ENCODE data around the gene SLC7A7. TPM values are rescaled to one million over a fixed set of nuclear protein-coding genes. Genes with fewer than 3 reads are reported as not detected.
A peak's percentile ranks its signal among the peaks of the same experiment; 100 is the strongest.

Gene SLC7A7
- total RNA-seq, 1 donor from 2014 or later: 33.7 TPM

DNA sequence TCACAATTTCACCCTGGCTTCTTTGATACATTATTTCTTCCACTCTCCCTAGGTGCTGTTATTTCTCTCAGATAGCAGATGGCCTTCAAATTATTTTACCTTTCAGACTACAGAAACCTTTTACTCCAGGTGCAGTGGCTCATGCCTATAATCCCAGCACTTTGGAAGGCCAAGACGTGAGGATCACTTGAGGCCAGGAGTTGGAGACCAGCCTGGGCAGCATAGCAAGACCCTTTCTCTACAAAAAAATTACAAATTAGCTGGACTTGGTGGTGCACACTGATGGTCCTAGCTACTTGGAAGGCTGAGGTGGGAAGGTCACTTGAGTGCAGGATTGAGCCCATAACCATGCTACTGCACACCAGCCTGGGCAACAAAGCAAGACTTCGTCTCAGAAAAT, 23.1 kb downstream of the SLC7A7 start:
- ChIA-PET POLR2A (interaction anchor here (0.6 to 4.9 kb wide), 7 partner anchors 12 to 92 kb away, joined by 4 to 55 read pairs (median 37); partner anchors contain the start of gene OXA1L), CTCF (interaction anchor here (0.8 to 2.6 kb wide), 2 partner anchors 31 to 62 kb away, joined by 4 to 16 read pairs; no protein-coding TSS in a partner anchor)
- intact Hi-C loops (cut with micrococcal nuclease): no loop called here
- TF ChIP-seq, protein P1, sequence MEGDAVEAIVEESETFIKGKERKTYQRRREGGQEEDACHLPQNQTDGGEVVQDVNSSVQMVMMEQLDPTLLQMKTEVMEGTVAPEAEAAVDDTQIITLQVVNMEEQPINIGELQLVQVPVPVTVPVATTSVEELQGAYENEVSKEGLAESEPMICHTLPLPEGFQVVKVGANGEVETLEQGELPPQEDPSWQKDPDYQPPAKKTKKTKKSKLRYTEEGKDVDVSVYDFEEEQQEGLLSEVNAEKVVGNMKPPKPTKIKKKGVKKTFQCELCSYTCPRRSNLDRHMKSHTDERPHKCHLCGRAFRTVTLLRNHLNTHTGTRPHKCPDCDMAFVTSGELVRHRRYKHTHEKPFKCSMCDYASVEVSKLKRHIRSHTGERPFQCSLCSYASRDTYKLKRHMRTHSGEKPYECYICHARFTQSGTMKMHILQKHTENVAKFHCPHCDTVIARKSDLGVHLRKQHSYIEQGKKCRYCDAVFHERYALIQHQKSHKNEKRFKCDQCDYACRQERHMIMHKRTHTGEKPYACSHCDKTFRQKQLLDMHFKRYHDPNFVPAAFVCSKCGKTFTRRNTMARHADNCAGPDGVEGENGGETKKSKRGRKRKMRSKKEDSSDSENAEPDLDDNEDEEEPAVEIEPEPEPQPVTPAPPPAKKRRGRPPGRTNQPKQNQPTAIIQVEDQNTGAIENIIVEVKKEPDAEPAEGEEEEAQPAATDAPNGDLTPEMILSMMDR (IDR thresholded peaks at IDR 0.05): no peak
- Mint-ChIP-seq H3K4me1 (peaks cover 74% of the 10 kb centered on the region), H3K36me3 (ENCODE audit: low read depth) (no peaks in the 10 kb centered on the region), H3K27ac (peak overlapping the region; percentile 91), H3K9me3 (no peaks in the 10 kb centered on the region), H3K27me3 (no peaks in the 10 kb centered on the region), H3K4me3 (no peak overlapping the region)
- ATAC-seq (ENCODE audit: low read depth) (no peak), DNase-seq (no peak)

DNA sequence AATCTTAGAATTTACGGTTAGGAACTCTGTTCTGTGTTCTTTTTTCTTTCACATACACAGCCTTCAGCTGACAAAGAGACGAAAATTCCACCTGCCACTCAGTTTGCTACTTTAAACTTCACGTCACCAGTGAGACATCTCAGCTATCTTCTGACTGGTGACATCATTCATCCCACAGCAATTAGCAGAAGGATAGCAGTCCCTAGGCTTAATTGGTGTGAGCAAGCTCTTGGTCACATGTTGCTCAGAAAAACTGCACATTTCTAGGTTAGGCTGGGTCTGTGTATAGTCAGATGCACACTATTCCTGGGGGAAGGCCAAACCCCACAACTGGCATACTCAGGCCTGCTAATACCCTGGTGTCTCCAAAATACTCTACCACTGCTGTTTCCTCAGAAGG, 23.9 kb downstream of the SLC7A7 start:
- Mint-ChIP-seq H3K4me1 (peaks cover 70% of the 10 kb centered on the region), H3K27me3 (no peaks in the 10 kb centered on the region), H3K36me3 (ENCODE audit: low read depth) (no peaks in the 10 kb centered on the region), H3K4me3 (peak overlapping the region; percentile 28), H3K9me3 (no peaks in the 10 kb centered on the region), H3K27ac (peak overlapping the region; percentile 91)
- CTCF ChIA-PET: interaction anchor here (0.8 to 2.6 kb wide), 5 partner anchors 11 to 63 kb away, joined by 3 to 16 read pairs (median 3); no protein-coding TSS in a partner anchor
- POLR2A ChIA-PET: interaction anchor here (0.7 to 4.9 kb wide), 11 partner anchors 13 to 330 kb away, joined by 3 to 55 read pairs (median 9); partner anchors contain the start of genes MMP14 and OXA1L
- TF ChIP-seq, protein P1 (IDR thresholded peaks at IDR 0.05): no peak
- DNase-seq: no peak
- ATAC-seq (ENCODE audit: low read depth): no peak
- intact Hi-C loops (cut with micrococcal nuclease): no loop called here

DNA sequence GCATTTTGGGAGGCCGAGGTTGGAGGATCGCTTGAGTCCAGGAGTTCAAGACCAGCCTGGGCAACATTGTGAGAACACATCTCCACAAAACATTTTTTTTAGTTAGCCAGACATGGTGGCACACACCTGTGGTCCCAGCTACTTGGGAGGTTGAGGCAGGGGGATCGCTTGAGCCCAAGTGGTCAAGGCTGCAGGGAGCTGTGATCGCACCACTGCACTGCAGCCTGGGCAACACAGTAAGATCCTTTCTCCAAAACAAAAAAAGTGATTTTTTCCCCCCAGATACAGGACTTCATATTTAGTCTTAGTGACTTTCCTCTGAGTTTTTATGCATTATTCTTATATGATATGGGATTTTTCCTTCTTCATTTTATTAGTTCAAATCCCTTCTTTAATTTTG, 28.6 kb downstream of the SLC7A7 start:
- Mint-ChIP-seq H3K4me1 (peaks cover 35% of the 10 kb centered on the region), H3K27me3 (no peaks in the 10 kb centered on the region), H3K4me3 (no peak overlapping the region), H3K27ac (no peak overlapping the region), H3K36me3 (ENCODE audit: low read depth) (no peaks in the 10 kb centered on the region), H3K9me3 (no peaks in the 10 kb centered on the region)
- intact Hi-C loops (cut with micrococcal nuclease): no loop called here
- ChIA-PET CTCF (no interaction called here), POLR2A (interaction anchor here (1.0 to 1.3 kb wide), 2 partner anchors 20 to 102 kb away, joined by 5 read pairs; partner anchors contain the start of gene OXA1L)
- no peak for ATAC-seq (ENCODE audit: low read depth)
- DNase-seq: no peak
- TF ChIP-seq, protein P1 (IDR thresholded peaks at IDR 0.05): no peak

DNA sequence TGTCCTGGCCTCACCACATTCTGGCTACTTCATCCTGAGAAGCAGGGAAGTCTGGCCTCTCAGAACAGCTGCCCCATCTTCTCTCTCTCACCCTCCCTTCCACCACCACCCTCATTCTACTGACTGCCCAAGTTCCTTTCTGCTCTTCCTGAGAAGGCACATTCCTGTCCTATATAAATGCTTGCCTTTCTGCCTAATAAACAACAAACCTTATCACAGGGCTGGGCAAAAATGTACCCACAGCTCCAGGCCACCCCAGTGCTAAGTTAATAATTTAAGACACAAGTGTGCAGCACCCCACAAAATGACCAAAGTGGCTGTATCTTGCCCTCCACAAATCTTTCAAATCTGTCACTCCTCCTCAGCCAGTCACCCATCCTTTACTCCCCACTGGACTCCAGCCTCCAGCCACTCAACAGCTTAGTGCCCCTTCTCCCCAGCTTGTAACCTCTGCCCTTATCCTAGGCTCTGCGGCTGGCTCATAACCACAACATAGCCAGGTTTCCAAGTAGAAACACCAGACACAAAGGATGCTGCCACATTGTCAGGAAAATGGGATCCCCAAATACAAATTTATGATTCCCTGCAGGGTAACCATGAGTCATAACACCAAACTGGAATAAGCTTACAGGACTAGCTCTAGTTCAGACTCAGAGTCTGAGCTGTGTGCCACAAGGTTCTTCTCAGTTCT, 33.8 kb downstream of the SLC7A7 start:
- POLR2A ChIA-PET: interaction anchor here (0.6 to 1.4 kb wide), 5 partner anchors 8 to 30 kb away, joined by 3 to 4 read pairs (median 3); partner anchors contain the start of gene OXA1L
- H3K27ac Mint-ChIP-seq: peak overlapping the region; percentile 76
- DNase-seq (no peak), ATAC-seq (ENCODE audit: low read depth) (no peak)
- peaks cover 15% of the 10 kb centered on the region for H3K4me1 Mint-ChIP-seq
- H3K36me3 Mint-ChIP-seq (ENCODE audit: low read depth): peaks cover 27% of the 10 kb centered on the region
- TF ChIP-seq, protein P1 (IDR thresholded peaks at IDR 0.05): no peak
- CTCF ChIA-PET: interaction anchor here (0.8 to 2.1 kb wide), 4 partner anchors 9 to 74 kb away, joined by 3 to 5 read pairs (median 4); no protein-coding TSS in a partner anchor
- H3K4me3 Mint-ChIP-seq: no peak overlapping the region
- intact Hi-C loops (cut with micrococcal nuclease): no loop called here
- H3K9me3 Mint-ChIP-seq: no peaks in the 10 kb centered on the region
- no peaks in the 10 kb centered on the region for H3K27me3 Mint-ChIP-seq

DNA sequence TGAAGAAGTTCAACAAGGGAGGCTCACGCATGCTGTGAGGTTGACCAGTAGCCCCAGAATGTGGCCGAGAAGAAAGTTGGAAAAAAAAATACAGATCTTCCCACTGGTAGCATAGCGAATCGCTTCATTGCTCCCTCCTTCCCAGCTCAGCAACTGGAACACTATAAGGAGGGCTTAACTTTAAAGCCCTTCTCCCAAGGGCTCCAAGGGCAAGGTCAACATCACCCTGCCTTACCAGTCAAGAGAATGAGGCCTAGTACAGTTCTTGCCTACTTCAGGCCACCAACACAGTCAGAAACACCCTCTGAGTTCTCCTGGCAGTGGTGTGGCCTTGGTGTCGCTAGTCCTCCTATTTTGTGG, 34.3 kb downstream of the SLC7A7 start:
- Mint-ChIP-seq H3K36me3 (ENCODE audit: low read depth) (peaks cover 30% of the 10 kb centered on the region), H3K4me1 (peaks cover 10% of the 10 kb centered on the region), H3K9me3 (no peaks in the 10 kb centered on the region), H3K27ac (peak overlapping the region; percentile 76), H3K27me3 (no peaks in the 10 kb centered on the region), H3K4me3 (no peak overlapping the region)
- intact Hi-C loops (cut with micrococcal nuclease): no loop called here
- POLR2A ChIA-PET: interaction anchor here (0.6 to 1.4 kb wide), 3 partner anchors 9 to 14 kb away, joined by 3 to 4 read pairs (median 3); partner anchors contain the start of gene OXA1L
- DNase-seq (no peak), ATAC-seq (ENCODE audit: low read depth) (no peak)
- TF ChIP-seq, protein P1 (IDR thresholded peaks at IDR 0.05): no peak
- CTCF ChIA-PET: interaction anchor here (0.8 to 1.1 kb wide), 3 partner anchors 9 to 74 kb away, joined by 3 to 4 read pairs (median 3); no protein-coding TSS in a partner anchor
